Stimulated activated memory B cell treated with anti-CD40 and anti-IgM and Interleukin-4, amounts not matched to agents 10 μg/mL and 1 μg/mL and 100 μg/mL, for 72 hours (primary cell): Measurements from ENCODE around the gene PPFIBP2.
A peak's percentile ranks its signal among the peaks of the same experiment; 100 is the strongest.

Experiments used
- ATAC-seq: fragments of 150-1000 bp; cut with Tn5 transposase; 2 replicates; pipeline ENCODE4 v1.10.0; 2021
- H3K27ac Mint-ChIP-seq: one replicate; pipeline ENCODE4 v1.8.0; 2022; ENCODE audit warnings: mild to moderate bottlenecking, mixed read lengths
- H3K27me3 Mint-ChIP-seq: one replicate; pipeline ENCODE4 v1.8.0; 2022; ENCODE audit warnings: mixed read lengths
- H3K36me3 Mint-ChIP-seq: one replicate; pipeline ENCODE4 v1.8.0; 2022; ENCODE audit warnings: mixed read lengths
- H3K4me1 Mint-ChIP-seq: one replicate; pipeline ENCODE4 v1.8.0; 2022; ENCODE audit warnings: mixed read lengths
- H3K4me3 Mint-ChIP-seq: one replicate; pipeline ENCODE4 v1.8.0; 2022; ENCODE audit warnings: mild to moderate bottlenecking, moderate library complexity, mixed read lengths
- H3K9me3 Mint-ChIP-seq: one replicate; pipeline ENCODE4 v1.8.0; 2022; ENCODE audit warnings: mixed read lengths

The PPFIBP2 gene

GRCh38 chr11:7584910-7585309, 71.1 kb downstream of the PPFIBP2 start:
- Mint-ChIP-seq H3K4me3 (no peak overlapping the region), H3K27ac (no peak overlapping the region), H3K27me3 (no peaks in the 10 kb centered on the region), H3K9me3 (no peaks in the 10 kb centered on the region), H3K4me1 (peaks cover 40% of the 10 kb centered on the region), H3K36me3 (peaks cover 51% of the 10 kb centered on the region)
- ATAC-seq: no peak

- no peaks in the 10 kb centered on the region for H3K9me3 Mint-ChIP-seq
- H3K4me1 Mint-ChIP-seq: peaks cover 40% of the 10 kb centered on the region
Measured at GRCh38 chr11:7585816-7586215, 72.0 kb downstream of the PPFIBP2 start.

GRCh38 chr11:7586376-7586775, 72.6 kb downstream of the PPFIBP2 start:
- Mint-ChIP-seq H3K4me1 (peaks cover 45% of the 10 kb centered on the region), H3K27ac (no peak overlapping the region), H3K36me3 (peaks cover 47% of the 10 kb centered on the region), H3K27me3 (no peaks in the 10 kb centered on the region), H3K9me3 (no peaks in the 10 kb centered on the region), H3K4me3 (no peak overlapping the region)
- ATAC-seq: no peak

More at GRCh38 chr11:7585816-7586215, 72.0 kb downstream of the PPFIBP2 start:
- H3K27ac Mint-ChIP-seq: no peak overlapping the region
- H3K4me3 Mint-ChIP-seq: no peak overlapping the region
- H3K27me3 Mint-ChIP-seq: no peaks in the 10 kb centered on the region
- H3K36me3 Mint-ChIP-seq: peaks cover 47% of the 10 kb centered on the region
- ATAC-seq: no peak

- no peaks in the 10 kb centered on the region for H3K27me3 Mint-ChIP-seq
- peaks cover 53% of the 10 kb centered on the region for H3K4me1 Mint-ChIP-seq
- no peak overlapping the region for H3K27ac Mint-ChIP-seq
- no peaks in the 10 kb centered on the region for H3K9me3 Mint-ChIP-seq
- H3K36me3 Mint-ChIP-seq: peaks cover 42% of the 10 kb centered on the region
- no peak for ATAC-seq
- no peak overlapping the region for H3K4me3 Mint-ChIP-seq
Measured at GRCh38 chr11:7587712-7588111, 73.9 kb downstream of the PPFIBP2 start.

- no peak for ATAC-seq
- H3K27ac Mint-ChIP-seq: peak overlapping the region; percentile 31
- H3K4me3 Mint-ChIP-seq: no peak overlapping the region
- H3K9me3 Mint-ChIP-seq: no peaks in the 10 kb centered on the region
- peaks cover 40% of the 10 kb centered on the region for H3K4me1 Mint-ChIP-seq
- H3K36me3 Mint-ChIP-seq: peaks cover 31% of the 10 kb centered on the region
- no peaks in the 10 kb centered on the region for H3K27me3 Mint-ChIP-seq
Measured at GRCh38 chr11:7589861-7590260, 76.1 kb downstream of the PPFIBP2 start.

GRCh38 chr11:7590529-7590928, 76.7 kb downstream of the PPFIBP2 start:
- H3K27ac Mint-ChIP-seq: peak overlapping the region; percentile 31
- H3K4me3 Mint-ChIP-seq: no peak overlapping the region
- H3K36me3 Mint-ChIP-seq: peaks cover 25% of the 10 kb centered on the region
- H3K27me3 Mint-ChIP-seq: no peaks in the 10 kb centered on the region
- no peaks in the 10 kb centered on the region for H3K9me3 Mint-ChIP-seq
- no peak for ATAC-seq
- H3K4me1 Mint-ChIP-seq: peaks cover 38% of the 10 kb centered on the region

GRCh38 chr11:7591107-7591894, 77.5 kb downstream of the PPFIBP2 start:
- no peak for ATAC-seq
- Mint-ChIP-seq H3K4me1 (peaks cover 38% of the 10 kb centered on the region), H3K9me3 (no peaks in the 10 kb centered on the region), H3K27ac (peak overlapping the region; percentile 0), H3K4me3 (no peak overlapping the region), H3K27me3 (no peaks in the 10 kb centered on the region), H3K36me3 (peaks cover 24% of the 10 kb centered on the region)

GRCh38 chr11:7591987-7592386, 78.2 kb downstream of the PPFIBP2 start:
- peaks cover 33% of the 10 kb centered on the region for H3K4me1 Mint-ChIP-seq
- peak overlapping the region; percentile 0 for H3K27ac Mint-ChIP-seq
- H3K27me3 Mint-ChIP-seq: no peaks in the 10 kb centered on the region
- no peaks in the 10 kb centered on the region for H3K9me3 Mint-ChIP-seq
- H3K4me3 Mint-ChIP-seq: no peak overlapping the region
- peak; percentile 83 for ATAC-seq
- peaks cover 22% of the 10 kb centered on the region for H3K36me3 Mint-ChIP-seq

- no peak overlapping the region for H3K4me3 Mint-ChIP-seq
- H3K27ac Mint-ChIP-seq: no peak overlapping the region
- peaks cover 30% of the 10 kb centered on the region for H3K4me1 Mint-ChIP-seq
- no peaks in the 10 kb centered on the region for H3K27me3 Mint-ChIP-seq
- no peak for ATAC-seq
- H3K9me3 Mint-ChIP-seq: no peaks in the 10 kb centered on the region
- H3K36me3 Mint-ChIP-seq: peaks cover 20% of the 10 kb centered on the region
Measured at GRCh38 chr11:7592711-7593110, 78.9 kb downstream of the PPFIBP2 start.

- no peaks in the 10 kb centered on the region for H3K27me3 Mint-ChIP-seq
- ATAC-seq: no peak
Measured at GRCh38 chr11:7593481-7593880, 79.7 kb downstream of the PPFIBP2 start.

GRCh38 chr11:7595016-7595866, 81.4 kb downstream of the PPFIBP2 start:
- H3K27ac Mint-ChIP-seq: no peak overlapping the region
- no peak for ATAC-seq
- H3K4me1 Mint-ChIP-seq: peaks cover 24% of the 10 kb centered on the region
- H3K27me3 Mint-ChIP-seq: no peaks in the 10 kb centered on the region
- no peak overlapping the region for H3K4me3 Mint-ChIP-seq
- no peaks in the 10 kb centered on the region for H3K9me3 Mint-ChIP-seq
- peaks cover 25% of the 10 kb centered on the region for H3K36me3 Mint-ChIP-seq

More at GRCh38 chr11:7593481-7593880, 79.7 kb downstream of the PPFIBP2 start:
- no peak overlapping the region for H3K4me3 Mint-ChIP-seq
- H3K27ac Mint-ChIP-seq: peak overlapping the region; percentile 58
- H3K36me3 Mint-ChIP-seq: peaks cover 14% of the 10 kb centered on the region
- peaks cover 30% of the 10 kb centered on the region for H3K4me1 Mint-ChIP-seq
- H3K9me3 Mint-ChIP-seq: no peaks in the 10 kb centered on the region

GRCh38 chr11:7595951-7596350, 82.2 kb downstream of the PPFIBP2 start:
- Mint-ChIP-seq H3K4me3 (no peak overlapping the region), H3K4me1 (peaks cover 22% of the 10 kb centered on the region), H3K9me3 (no peaks in the 10 kb centered on the region), H3K36me3 (peaks cover 30% of the 10 kb centered on the region), H3K27ac (no peak overlapping the region), H3K27me3 (no peaks in the 10 kb centered on the region)
- ATAC-seq: no peak

- no peak overlapping the region for H3K27ac Mint-ChIP-seq
- no peaks in the 10 kb centered on the region for H3K27me3 Mint-ChIP-seq
- no peak for ATAC-seq
- H3K4me1 Mint-ChIP-seq: peaks cover 12% of the 10 kb centered on the region
- H3K36me3 Mint-ChIP-seq: peaks cover 33% of the 10 kb centered on the region
- no peaks in the 10 kb centered on the region for H3K9me3 Mint-ChIP-seq
- no peak overlapping the region for H3K4me3 Mint-ChIP-seq
Measured at GRCh38 chr11:7596975-7597391, 83.2 kb downstream of the PPFIBP2 start.

GRCh38 chr11:7597620-7598019, 83.8 kb downstream of the PPFIBP2 start:
- ATAC-seq: no peak
- Mint-ChIP-seq H3K27ac (no peak overlapping the region), H3K36me3 (peaks cover 33% of the 10 kb centered on the region), H3K27me3 (no peaks in the 10 kb centered on the region), H3K4me3 (no peak overlapping the region), H3K9me3 (no peaks in the 10 kb centered on the region), H3K4me1 (peaks cover 5% of the 10 kb centered on the region)

GRCh38 chr11:7599209-7599608, 85.4 kb downstream of the PPFIBP2 start:
- H3K36me3 Mint-ChIP-seq: peaks cover 25% of the 10 kb centered on the region
- ATAC-seq: no peak
- no peaks in the 10 kb centered on the region for H3K9me3 Mint-ChIP-seq
- no peaks in the 10 kb centered on the region for H3K27me3 Mint-ChIP-seq
- H3K27ac Mint-ChIP-seq: no peak overlapping the region
- no peaks in the 10 kb centered on the region for H3K4me1 Mint-ChIP-seq
- H3K4me3 Mint-ChIP-seq: no peak overlapping the region
